NCI-H82 treated with DMSO at 0.1 percent for 48 hours (cell line): Measurements from ENCODE around the gene MAN2A2.
A peak's percentile ranks its signal among the peaks of the same experiment; 100 is the strongest.

Experiments
- DNase-seq: peaks from one replicate; lab custom pipeline; 2025; ENCODE audit not compliant: unreplicated experiment; lab: John Stamatoyannopoulos, UW

Gene MAN2A2

GRCh38 chr15:90902840-90903732 lies at the start of gene MAN2A2:
MAN2A2 (plus strand) TSS chr15:90903302; CDS start chr15:90904208, 906 bp downstream.
- DNase-seq: no peak

- DNase-seq: no peak
These were observed 48.0 kb upstream of the MAN2A2 start for GRCh38 chr15:90855139-90855538.

- no peak for DNase-seq
These were observed 45.8 kb upstream of the MAN2A2 start for GRCh38 chr15:90857337-90857736.

GRCh38 chr15:90857883-90858443 lies 45.1 kb upstream of the MAN2A2 start:
- DNase-seq: no peak

- DNase-seq: no peak
These were observed 43.6 kb upstream of the MAN2A2 start for GRCh38 chr15:90859234-90860131.

GRCh38 chr15:90860450-90860849 lies 42.7 kb upstream of the MAN2A2 start:
- DNase-seq: no peak

GRCh38 chr15:90860942-90861675 lies 42.0 kb upstream of the MAN2A2 start:
- DNase-seq: no peak

- no peak for DNase-seq
These were observed 40.6 kb upstream of the MAN2A2 start for GRCh38 chr15:90862487-90862886.

GRCh38 chr15:90862964-90863778 lies 39.9 kb upstream of the MAN2A2 start:
- no peak for DNase-seq

- DNase-seq: no peak
These were observed 39.1 kb upstream of the MAN2A2 start for GRCh38 chr15:90863987-90864386.

- DNase-seq: no peak
These were observed 38.6 kb upstream of the MAN2A2 start for GRCh38 chr15:90864507-90864906.

GRCh38 chr15:90865702-90866101 lies 37.4 kb upstream of the MAN2A2 start:
- DNase-seq: no peak

- DNase-seq: peak; percentile 45
These were observed 36.9 kb upstream of the MAN2A2 start for GRCh38 chr15:90866161-90866715.

GRCh38 chr15:90866800-90867199 lies 36.3 kb upstream of the MAN2A2 start:
- DNase-seq: no peak

GRCh38 chr15:90868261-90868689 lies 34.8 kb upstream of the MAN2A2 start, which contains the start of gene FURIN:
FURIN (plus strand) TSS chr15:90868588; CDS start chr15:90875741, 7,153 bp downstream.
- DNase-seq: no peak

- DNase-seq: no peak
These were observed 34.0 kb upstream of the MAN2A2 start for GRCh38 chr15:90869140-90869541.

- DNase-seq: no peak
These were observed 33.3 kb upstream of the MAN2A2 start for GRCh38 chr15:90869601-90870353.

- DNase-seq: peak; percentile 13
These were observed 32.6 kb upstream of the MAN2A2 start for GRCh38 chr15:90870354-90871138.
